MM.1S (cell line): ENCODE results near the gene ALDH2.

Experiments
- EZH2phosphoT487 ChIP-seq: fragments of 300-600 bp; sonication (generic); IDR thresholded peaks from 2 replicates; pipeline ENCODE4 v1.6.1; 2018; ENCODE audit warnings: antibody characterized with exemption, low read length
- TF ChIP-seq, protein P1 (sequence below): fragments of 300-600 bp; sonication (generic); IDR thresholded peaks from 2 replicates; pipeline ENCODE4 v1.5.1; 2016; ENCODE audit warnings: antibody characterized with exemption, low read length, mixed read lengths

DNA sequence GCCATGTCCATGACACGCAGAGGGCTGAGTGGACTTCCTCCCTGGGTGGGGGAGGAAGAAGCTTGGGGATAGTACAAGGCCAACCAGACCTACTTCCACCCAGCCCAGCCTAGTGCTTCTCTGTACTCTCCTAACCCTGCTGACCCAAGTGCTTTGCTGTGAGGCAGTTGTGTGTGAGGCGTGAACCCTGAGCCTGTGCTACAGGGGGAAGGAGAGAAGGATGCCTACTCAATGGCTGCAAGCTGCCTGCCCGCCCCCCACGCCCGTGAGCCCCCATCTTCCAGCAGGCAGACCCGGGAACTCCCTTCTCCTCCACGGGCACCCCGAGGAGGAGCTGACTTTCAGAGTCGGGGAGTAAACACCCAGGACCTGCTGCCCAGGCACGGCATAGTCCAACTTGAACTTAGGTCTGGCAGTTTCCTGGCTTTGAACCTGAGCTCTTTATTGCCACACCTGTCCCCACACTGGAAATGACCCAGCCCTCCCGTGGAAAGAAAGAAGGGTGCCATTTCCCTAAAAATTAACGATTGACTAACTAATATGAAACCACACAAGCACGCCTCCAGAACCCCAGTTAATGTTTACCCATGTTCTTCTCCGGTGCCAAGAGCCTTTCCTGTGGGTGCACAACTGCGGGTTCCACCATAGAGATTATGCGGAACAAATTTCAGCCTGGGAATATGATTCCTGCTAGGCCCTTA lies 10.8 kb downstream of the ALDH2 start:
- TF ChIP-seq, protein P1, sequence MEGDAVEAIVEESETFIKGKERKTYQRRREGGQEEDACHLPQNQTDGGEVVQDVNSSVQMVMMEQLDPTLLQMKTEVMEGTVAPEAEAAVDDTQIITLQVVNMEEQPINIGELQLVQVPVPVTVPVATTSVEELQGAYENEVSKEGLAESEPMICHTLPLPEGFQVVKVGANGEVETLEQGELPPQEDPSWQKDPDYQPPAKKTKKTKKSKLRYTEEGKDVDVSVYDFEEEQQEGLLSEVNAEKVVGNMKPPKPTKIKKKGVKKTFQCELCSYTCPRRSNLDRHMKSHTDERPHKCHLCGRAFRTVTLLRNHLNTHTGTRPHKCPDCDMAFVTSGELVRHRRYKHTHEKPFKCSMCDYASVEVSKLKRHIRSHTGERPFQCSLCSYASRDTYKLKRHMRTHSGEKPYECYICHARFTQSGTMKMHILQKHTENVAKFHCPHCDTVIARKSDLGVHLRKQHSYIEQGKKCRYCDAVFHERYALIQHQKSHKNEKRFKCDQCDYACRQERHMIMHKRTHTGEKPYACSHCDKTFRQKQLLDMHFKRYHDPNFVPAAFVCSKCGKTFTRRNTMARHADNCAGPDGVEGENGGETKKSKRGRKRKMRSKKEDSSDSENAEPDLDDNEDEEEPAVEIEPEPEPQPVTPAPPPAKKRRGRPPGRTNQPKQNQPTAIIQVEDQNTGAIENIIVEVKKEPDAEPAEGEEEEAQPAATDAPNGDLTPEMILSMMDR, result no peak
- no peak for TF ChIP-seq EZH2phosphoT487
